ENCODE measurements around the gene FICD. TPM values are rescaled to one million over a fixed set of nuclear protein-coding genes. Genes with fewer than 3 reads are reported as not detected.

The FICD gene
- total RNA-seq, 3 donors from 2014 or later (not counting 1 experiment from before 2014, with no cell fraction given) = 3.9 to 7.5 (median 6.6) TPM

DNA sequence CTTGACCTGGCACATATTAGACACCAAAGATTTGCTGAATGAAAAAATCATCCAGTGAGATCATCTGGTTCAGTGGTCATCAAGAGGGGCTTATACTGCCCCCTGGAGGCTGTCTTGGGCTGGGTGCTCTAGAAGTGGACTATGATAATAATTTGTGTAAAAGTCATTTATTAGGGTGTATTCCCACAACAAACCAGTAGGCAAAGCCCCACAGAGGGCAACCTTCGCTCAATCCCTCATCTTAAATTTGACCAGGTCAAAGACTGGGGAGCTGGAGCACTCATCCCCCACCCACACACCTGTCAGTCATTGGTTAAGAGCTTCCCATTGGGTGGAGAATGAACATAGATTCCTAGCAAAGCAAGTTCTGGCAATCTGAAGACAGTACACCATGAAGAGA is 20.0 kb upstream of the FICD start:
- intact Hi-C loops (cut with micrococcal nuclease) = loop anchor here (1.0 to 5.0 kb wide), 3 partner anchors 261 to 503 kb away; no protein-coding TSS in a partner anchor

GRCh38 chr12:108495823-108496579 is 19.1 kb upstream of the FICD start:
- no peaks in the 10 kb centered on the region for H3K36me3 ChIP-seq (ENCODE audit: control insufficient read depth, insufficient read depth, low read length)
- ATAC-seq = no peak
- intact Hi-C loops (cut with micrococcal nuclease) = loop anchor here (1.0 to 5.0 kb wide), 3 partner anchors 262 to 504 kb away; no protein-coding TSS in a partner anchor
- no peak overlapping the region for H3K4me3 ChIP-seq (ENCODE audit: low read length)
- no peak overlapping the region for H3K27ac ChIP-seq (ENCODE audit: low read length)
- Mint-ChIP-seq H3K9me3 (no peaks in the 10 kb centered on the region), H3K4me3 (no peak overlapping the region), H3K4me1 (no peaks in the 10 kb centered on the region), H3K27me3 (ENCODE audit: low read depth in 2 of 2) (peaks cover 21 to 44% of the 10 kb centered on the region in 2 donors), H3K36me3 (no peaks in the 10 kb centered on the region), H3K27ac (no peak overlapping the region)
- no peaks in the 10 kb centered on the region for H3K27me3 ChIP-seq (ENCODE audit: control insufficient read depth, insufficient read depth, low read length)
- H3K4me1 ChIP-seq (ENCODE audit: control insufficient read depth, insufficient read depth, low read length) = no peaks in the 10 kb centered on the region
- no peaks in the 10 kb centered on the region for H3K9me3 ChIP-seq (ENCODE audit: control insufficient read depth, insufficient read depth, low read length)
- no peak for TF ChIP-seq CTCF (IDR thresholded peaks at IDR 0.05)
- no peak for DNase-seq
- 86% methylated on average over 11 of the region's 11 CpGs for WGBS (ENCODE audit: insufficient coverage)

More for the DNA sequence above, 20.0 kb upstream of the FICD start:
- no CpG with 5 or more reads among the region's 1 CpG for WGBS (ENCODE audit: insufficient coverage)
- H3K27me3 Mint-ChIP-seq (ENCODE audit: low read depth in 2 of 2) = peaks cover 23 to 47% of the 10 kb centered on the region in 2 donors
- H3K36me3 Mint-ChIP-seq = no peaks in the 10 kb centered on the region
- no peaks in the 10 kb centered on the region for H3K9me3 ChIP-seq (ENCODE audit: control insufficient read depth, insufficient read depth, low read length)
- H3K4me1 Mint-ChIP-seq = no peaks in the 10 kb centered on the region
- no peak overlapping the region for H3K27ac Mint-ChIP-seq
- H3K27ac ChIP-seq (ENCODE audit: low read length) = no peak overlapping the region
- no peak overlapping the region for H3K4me3 ChIP-seq (ENCODE audit: low read length)
- H3K9me3 Mint-ChIP-seq = no peaks in the 10 kb centered on the region
- ATAC-seq (peak; percentile 65 to 71 (median 67)), DNase-seq (peak; percentile 41 to 48)
- no peaks in the 10 kb centered on the region for H3K36me3 ChIP-seq (ENCODE audit: control insufficient read depth, insufficient read depth, low read length)
- H3K4me1 ChIP-seq (ENCODE audit: control insufficient read depth, insufficient read depth, low read length) = no peaks in the 10 kb centered on the region
- TF ChIP-seq CTCF (IDR thresholded peaks at IDR 0.05) = peak; percentile 74
- no peaks in the 10 kb centered on the region for H3K27me3 ChIP-seq (ENCODE audit: control insufficient read depth, insufficient read depth, low read length)
- H3K4me3 Mint-ChIP-seq = no peak overlapping the region

- H3K4me1 Mint-ChIP-seq = no peaks in the 10 kb centered on the region
- no peaks in the 10 kb centered on the region for H3K36me3 ChIP-seq (ENCODE audit: control insufficient read depth, insufficient read depth, low read length)
- H3K27ac ChIP-seq (ENCODE audit: low read length) = no peak overlapping the region
- H3K4me1 ChIP-seq (ENCODE audit: control insufficient read depth, insufficient read depth, low read length) = no peaks in the 10 kb centered on the region
- no peak overlapping the region for H3K4me3 Mint-ChIP-seq
- peaks cover 24 to 38% of the 10 kb centered on the region in 2 donors for H3K27me3 Mint-ChIP-seq (ENCODE audit: low read depth in 2 of 2)
- ATAC-seq (no peak), DNase-seq (no peak)
- 84% methylated on average over 11 of the region's 11 CpGs for WGBS (ENCODE audit: insufficient coverage)
- H3K4me3 ChIP-seq (ENCODE audit: low read length) = no peak overlapping the region
- H3K9me3 ChIP-seq (ENCODE audit: control insufficient read depth, insufficient read depth, low read length) = peaks cover 9% of the 10 kb centered on the region
- peaks cover 0 to 6% of the 10 kb centered on the region in 2 donors for H3K9me3 Mint-ChIP-seq
- intact Hi-C loops (cut with micrococcal nuclease) = loop anchor here (5.0 kb wide), 1 partner anchor 506 kb away; no protein-coding TSS in a partner anchor
- peaks cover 5% of the 10 kb centered on the region for H3K36me3 Mint-ChIP-seq
- H3K27ac Mint-ChIP-seq = no peak overlapping the region
- no peak for TF ChIP-seq CTCF (IDR thresholded peaks at IDR 0.05)
- H3K27me3 ChIP-seq (ENCODE audit: control insufficient read depth, insufficient read depth, low read length) = no peaks in the 10 kb centered on the region
Measured at GRCh38 chr12:108498136-108498535, 16.9 kb upstream of the FICD start.

All from natural killer cell (primary cell).